Heart left ventricle (tissue), 16 donors: Measurements from ENCODE around the gene HDLBP. TPM values are rescaled to one million over a fixed set of nuclear protein-coding genes. Genes with fewer than 3 reads are reported as not detected.

ENCODE experiments used
- ATAC-seq, 4 donors: fragments of 200-7000 bp; cut with Tn5 transposase; one replicate each; pipeline ENCODE4 v1.9.1; 2020 to 2022; ENCODE audit warnings: moderate library complexity in 4 of 4, mild to moderate bottlenecking in 3 of 4, moderate number of reproducible peaks in 1 of 4
- DNase-seq, 5 donors: peaks; one replicate each; pipeline ENCODE4 v3.0.0-alpha.2; 2020
- H3K27ac ChIP-seq, 12 donors: fragments of 200-600 bp; sonication (generic) in 4 of 12; one replicate each; pipeline versions ENCODE4 v1.5.0 to v1.8.0; 2016 to 2022; ENCODE audit warnings: mild to moderate bottlenecking in 2 of 12
- H3K27me3 ChIP-seq, 9 donors: fragments of 200-600 bp; sonication (generic) in 2 of 9; one replicate each; pipeline versions ENCODE4 v1.5.1 to v1.8.0; 2016 to 2022; ENCODE audit warnings: mild to moderate bottlenecking in 3 of 9
- H3K36me3 ChIP-seq, 9 donors: fragments of 200-600 bp; sonication (generic) in 2 of 9; one replicate each; pipeline versions ENCODE4 v1.5.0 to v1.8.0; 2018 to 2022; ENCODE audit warnings: mild to moderate bottlenecking in 2 of 9
- H3K4me1 ChIP-seq, 12 donors: fragments of 200-600 bp; sonication (generic) in 4 of 12; one replicate each; pipeline versions ENCODE4 v1.5.0 to v1.8.0; 2016 to 2022; ENCODE audit warnings: mild to moderate bottlenecking in 3 of 12
- H3K4me3 ChIP-seq, 12 donors: fragments of 200-600 bp; sonication (generic) in 4 of 12; one replicate each; pipeline versions ENCODE4 v1.5.0 to v1.8.0; 2017 to 2022; ENCODE audit warnings: mild to moderate bottlenecking in 9 of 12, moderate library complexity in 4 of 12
- H3K9me3 ChIP-seq, 12 donors: fragments of 200-600 bp; sonication (generic) in 4 of 12; one replicate each; pipeline versions ENCODE4 v1.5.0 to v1.8.0; 2016 to 2022; ENCODE audit warnings: mild to moderate bottlenecking in 1 of 12
- CTCF ChIP-seq, 12 donors: fragments of 200-600 bp; sonication (generic) in 4 of 12; IDR thresholded peaks; one replicate each; pipeline versions ENCODE4 v1.5.0 to v1.8.0; 2018 to 2022; ENCODE audit warnings: antibody characterized with exemption in 12 of 12, mild to moderate bottlenecking in 5 of 12
- POLR2A ChIP-seq, 2 donors: fragments of 450-650 bp; IDR thresholded peaks; one replicate each; pipeline ENCODE4 v1.6.1; 2017; ENCODE audit warnings: antibody characterized with exemption in 2 of 2, mild to moderate bottlenecking in 2 of 2, moderate library complexity in 2 of 2
- WGBS, 4 donors: extraction: QIAGEN DNeasy Blood & Tissue Kit in 2 of 4; methylation state at CpG; one replicate each; pipeline versions ENCODE4 v1.1.5 to v1.1.7; 2013 to 2018; 5-methylcytosine and 5-hydroxymethylcytosine counted together
- intact Hi-C, 10 donors: fragments of 100-400 bp; cut with DNase I; formaldehyde crosslinking; loops; one replicate each; pipeline versions ENCODE4 v1.11.1 to v1.14.2; 2022
- polyA plus RNA-seq, 2 donors: library from polyadenylated mRNA; stranded (reverse); fragments of 200-250 nt; gene quantifications; one replicate each; pipeline ENCODE4 v1.2.3, GENCODE V29; 2013
- total RNA-seq, 9 donors: library from RNA; depleted of rRNA in 2 of 9; stranded (reverse); fragments of >200 nt in 2 of 9; fragmentation: NEBNext Ultra II Directional in 3 of 9; extraction: Animal tissue kit (Norgen Biotek cat#: 25700) in 3 of 9; gene quantifications; one replicate each; pipeline versions ENCODE4 v1.1.0 to v1.2.4, GENCODE V29; 2016 to 2023
- donor health status: ischemic (EF 13 %, LVEDD 7.1; RV severe dilation, severe dysfunction).
- donor health status: healthy with polysubstance abuse.
- donor health status: DM: no; HTN: yes; CAD: no.
- donor health status: DM: no; HTN: no; CAD: no.
- donor health status: ischemic (EF 25% LVEDD 6.9; RV normal size, moderate dysfunction).
- donor health status: ischemic (EF 25% LVEDD 5.7; RV mildly dilated, moderate dysfunction).
- donor health status: healthy.
- donor health status: DM: yes; HTN: yes; CAD: no.
- donor health status: ischemic (EF 35%, LVEDD 5.7; RV mildly dilated, moderate dysfunction).
- donor health status: nonischemic (EF 11% LVEDD 7.7; RV severe dilation, severe dysfunction).
- donor health status: DM: yes; HTN: yes; CAD: no.
- donor health status: PGD.
- donor health status: ischemic (EF 29% LVEDD 5.4; RV normal size, mild dysfunction).
- donor health status: nonischemic (EF 23%, LVEDD 6.1; RV moderate dilation, normal function).

HDLBP gene
- total and polyA plus RNA-seq, 11 donors, result 220 to 407 (median 343) TPM

GRCh38 chr2:241227594-241227993 is 87.9 kb downstream of the HDLBP start:
- Histone ChIP-seq H3K4me3 (no peak overlapping the region), H3K27ac (peak overlapping the region in 1 of 12 donors; percentile 18), H3K4me1 (peaks cover 0 to 44% (median 13%) of the 10 kb centered on the region in 12 donors), H3K27me3 (no peaks in the 10 kb centered on the region), H3K9me3 (no peaks in the 10 kb centered on the region), H3K36me3 (peaks cover 3 to 74% (median 70%) of the 10 kb centered on the region in 9 donors)
- TF ChIP-seq POLR2A (IDR thresholded peaks at IDR 0.05) (no peak), CTCF (IDR thresholded peaks at IDR 0.05) (no peak)
- DNase-seq (peak in 1 of 5 donors; percentile 33), ATAC-seq (no peak)
- 53 to 65% (median 59%) methylated on average over 8 of the region's 8 CpGs for WGBS, 4 donors
- intact Hi-C loops, result no loop called here

- Histone ChIP-seq H3K36me3 (peaks cover 3 to 68% (median 64%) of the 10 kb centered on the region in 9 donors), H3K9me3 (no peaks in the 10 kb centered on the region), H3K27me3 (no peaks in the 10 kb centered on the region), H3K4me3 (no peak overlapping the region), H3K27ac (peak overlapping the region in 1 of 12 donors; percentile 18), H3K4me1 (peaks cover 0 to 44% (median 13%) of the 10 kb centered on the region in 12 donors)
- DNase-seq, result peak in 1 of 5 donors; percentile 49
- WGBS, 4 donors, result 55 to 70% (median 66%) methylated on average over 19 of the region's 19 CpGs
- intact Hi-C loops, result no loop called here
- ATAC-seq, result peak; percentile 10 to 54 (median 37)
- no peak for TF ChIP-seq POLR2A (IDR thresholded peaks at IDR 0.05)
- TF ChIP-seq CTCF (IDR thresholded peaks at IDR 0.05), result no peak
These were observed 88.5 kb downstream of the HDLBP start for GRCh38 chr2:241226723-241227572.

GRCh38 chr2:241225983-241226382 is 89.5 kb downstream of the HDLBP start:
- TF ChIP-seq CTCF (IDR thresholded peaks at IDR 0.05) (no peak), POLR2A (IDR thresholded peaks at IDR 0.05) (no peak)
- Histone ChIP-seq H3K9me3 (no peaks in the 10 kb centered on the region), H3K27me3 (no peaks in the 10 kb centered on the region), H3K4me1 (peaks cover 0 to 44% (median 13%) of the 10 kb centered on the region in 12 donors), H3K27ac (no peak overlapping the region), H3K4me3 (no peak overlapping the region), H3K36me3 (peaks cover 3 to 60% (median 54%) of the 10 kb centered on the region in 9 donors)
- DNase-seq (peak in 1 of 5 donors; percentile 19), ATAC-seq (no peak)
- WGBS, 4 donors, result 93 to 98% (median 94%) methylated on average over 14 to 16 of the region's 16 CpGs
- intact Hi-C loops, result no loop called here

- no peak for ATAC-seq
- Histone ChIP-seq H3K27ac (no peak overlapping the region), H3K9me3 (no peaks in the 10 kb centered on the region), H3K27me3 (no peaks in the 10 kb centered on the region), H3K4me1 (peaks cover 0 to 44% (median 13%) of the 10 kb centered on the region in 12 donors), H3K4me3 (no peak overlapping the region), H3K36me3 (peaks cover 3 to 56% (median 50%) of the 10 kb centered on the region in 9 donors)
- WGBS, 4 donors, result 94 to 95% (median 94%) methylated on average over 15 to 16 of the region's 16 CpGs
- TF ChIP-seq CTCF (IDR thresholded peaks at IDR 0.05) (no peak), POLR2A (IDR thresholded peaks at IDR 0.05) (no peak)
- intact Hi-C loops, result no loop called here
- DNase-seq, result peak in 1 of 5 donors; percentile 38
These were observed 89.9 kb downstream of the HDLBP start for GRCh38 chr2:241225545-241225944.
